ENCODE measurements around the gene UFSP1. TPM values are rescaled to one million over a fixed set of nuclear protein-coding genes. Genes with fewer than 3 reads are reported as not detected.

UFSP1 gene
- total RNA-seq, 6 experiments from 2014 or later, result 1.0 to 3.4 (median 2.1) TPM

DNA sequence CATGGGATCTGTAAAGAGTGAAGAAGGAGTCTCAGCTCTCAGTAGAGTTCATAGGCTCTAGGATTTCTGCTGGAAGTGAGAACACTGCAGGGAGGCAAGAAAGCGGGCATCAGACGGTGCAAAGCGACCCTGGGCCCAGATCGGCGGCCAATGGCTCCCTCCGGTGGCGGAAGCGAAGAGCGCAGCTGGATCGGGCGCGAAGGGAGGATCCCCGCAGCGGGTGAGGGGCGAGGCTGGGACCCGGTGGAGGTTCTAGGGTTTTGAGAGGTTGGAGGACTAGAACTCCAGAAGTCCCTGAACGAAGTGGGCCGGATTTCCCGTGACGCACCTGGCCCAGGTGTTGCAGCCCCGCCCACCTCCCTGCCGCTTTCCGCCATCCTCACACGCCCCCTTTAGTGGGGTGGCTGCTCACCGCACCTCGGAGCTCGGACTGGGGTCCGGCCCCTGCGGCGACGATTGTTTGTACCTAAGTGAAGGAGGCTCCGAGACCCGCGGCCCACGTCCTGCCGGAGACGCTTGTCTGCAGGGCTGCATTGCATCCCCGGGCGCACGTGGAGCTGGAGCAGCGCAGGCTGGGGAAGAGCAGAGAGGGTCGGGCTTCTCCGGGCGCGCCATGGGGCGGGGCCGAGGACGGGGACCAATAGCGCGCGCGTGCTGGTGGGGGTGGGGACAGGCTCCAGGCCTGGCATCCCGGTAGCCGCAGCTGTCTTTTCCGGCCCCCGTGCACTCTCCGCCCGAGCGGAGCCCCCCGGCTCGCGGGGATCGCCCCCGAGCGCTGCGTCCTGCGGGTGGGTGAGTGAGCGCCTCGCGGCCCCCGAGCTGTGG lies 37.3 kb downstream of the UFSP1 start, which contains the start of gene SLC12A9:
TSS of gene SLC12A9 (plus strand) at position 666 of the 825 bp plus-strand sequence. CDS start 1,485 bp downstream, outside the sequence.
- peak; percentile 51 for TF ChIP-seq POLR2A (IDR thresholded peaks at IDR 0.05)
- TF ChIP-seq, protein P1, sequence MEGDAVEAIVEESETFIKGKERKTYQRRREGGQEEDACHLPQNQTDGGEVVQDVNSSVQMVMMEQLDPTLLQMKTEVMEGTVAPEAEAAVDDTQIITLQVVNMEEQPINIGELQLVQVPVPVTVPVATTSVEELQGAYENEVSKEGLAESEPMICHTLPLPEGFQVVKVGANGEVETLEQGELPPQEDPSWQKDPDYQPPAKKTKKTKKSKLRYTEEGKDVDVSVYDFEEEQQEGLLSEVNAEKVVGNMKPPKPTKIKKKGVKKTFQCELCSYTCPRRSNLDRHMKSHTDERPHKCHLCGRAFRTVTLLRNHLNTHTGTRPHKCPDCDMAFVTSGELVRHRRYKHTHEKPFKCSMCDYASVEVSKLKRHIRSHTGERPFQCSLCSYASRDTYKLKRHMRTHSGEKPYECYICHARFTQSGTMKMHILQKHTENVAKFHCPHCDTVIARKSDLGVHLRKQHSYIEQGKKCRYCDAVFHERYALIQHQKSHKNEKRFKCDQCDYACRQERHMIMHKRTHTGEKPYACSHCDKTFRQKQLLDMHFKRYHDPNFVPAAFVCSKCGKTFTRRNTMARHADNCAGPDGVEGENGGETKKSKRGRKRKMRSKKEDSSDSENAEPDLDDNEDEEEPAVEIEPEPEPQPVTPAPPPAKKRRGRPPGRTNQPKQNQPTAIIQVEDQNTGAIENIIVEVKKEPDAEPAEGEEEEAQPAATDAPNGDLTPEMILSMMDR (IDR thresholded peaks at IDR 0.05), result peak; percentile 96 to 97 (median 96)
- Histone ChIP-seq H3K27me3 (no peaks in the 10 kb centered on the region), H3K4me3 (peak within 1 kb of the TSS; percentile 61 to 71 (median 65)), H3K27ac (peak within 1 kb of the TSS in 1 of 3 donors; percentile 14), H3K9me3 (no peaks in the 10 kb centered on the region), H3K36me3 (no peaks in the 10 kb centered on the region), H3K4me1 (peaks cover 0 to 7% (median 0%) of the 10 kb centered on the region in 4 donors)
- ATAC-seq (peak; percentile 98 to 99 (median 99)), DNase-seq (peak; percentile 93 to 95 (median 93))
- intact Hi-C loops (cut with DNase I), result loop anchor here (5.0 to 10.0 kb wide), 2 partner anchors 55 to 137 kb away; no protein-coding TSS in a partner anchor
- 0% methylated on average over 17 of the region's 71 CpGs for WGBS (ENCODE audit: insufficient coverage, low coverage, low lambda C conversion rate, missing lambda C conversion rate)

DNA sequence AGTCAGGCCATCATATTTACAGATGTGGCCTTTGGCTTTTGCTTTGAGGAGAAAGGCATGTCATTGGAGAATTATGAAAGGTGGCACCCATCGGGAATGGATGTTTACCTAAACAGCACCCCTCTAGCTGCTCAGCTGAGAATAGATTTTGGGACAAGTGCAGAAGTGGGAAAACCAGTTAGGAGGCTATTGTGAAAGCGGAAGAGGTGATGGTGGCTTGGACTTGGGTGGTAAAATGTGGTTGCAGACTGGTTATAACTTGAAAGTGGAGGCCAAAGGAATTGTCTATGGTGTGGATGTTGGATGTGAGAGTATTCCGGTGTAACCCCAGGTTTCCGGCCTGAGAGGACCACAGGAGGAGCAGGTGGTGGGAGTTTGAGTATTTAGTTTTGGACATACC lies 42.2 kb downstream of the UFSP1 start:
- Histone ChIP-seq H3K4me3 (no peak overlapping the region), H3K36me3 (no peaks in the 10 kb centered on the region), H3K27ac (no peak overlapping the region), H3K4me1 (peaks cover 0 to 6% (median 0%) of the 10 kb centered on the region in 4 donors), H3K27me3 (no peaks in the 10 kb centered on the region), H3K9me3 (no peaks in the 10 kb centered on the region)
- intact Hi-C loops (cut with DNase I), result no loop called here
- WGBS (ENCODE audit: insufficient coverage, low coverage, low lambda C conversion rate, missing lambda C conversion rate), result 95% methylated on average over 4 of the region's 4 CpGs
- ATAC-seq (no peak), DNase-seq (no peak)
- TF ChIP-seq POLR2A (IDR thresholded peaks at IDR 0.05), result no peak
- TF ChIP-seq, protein P1 (IDR thresholded peaks at IDR 0.05), result no peak

DNA sequence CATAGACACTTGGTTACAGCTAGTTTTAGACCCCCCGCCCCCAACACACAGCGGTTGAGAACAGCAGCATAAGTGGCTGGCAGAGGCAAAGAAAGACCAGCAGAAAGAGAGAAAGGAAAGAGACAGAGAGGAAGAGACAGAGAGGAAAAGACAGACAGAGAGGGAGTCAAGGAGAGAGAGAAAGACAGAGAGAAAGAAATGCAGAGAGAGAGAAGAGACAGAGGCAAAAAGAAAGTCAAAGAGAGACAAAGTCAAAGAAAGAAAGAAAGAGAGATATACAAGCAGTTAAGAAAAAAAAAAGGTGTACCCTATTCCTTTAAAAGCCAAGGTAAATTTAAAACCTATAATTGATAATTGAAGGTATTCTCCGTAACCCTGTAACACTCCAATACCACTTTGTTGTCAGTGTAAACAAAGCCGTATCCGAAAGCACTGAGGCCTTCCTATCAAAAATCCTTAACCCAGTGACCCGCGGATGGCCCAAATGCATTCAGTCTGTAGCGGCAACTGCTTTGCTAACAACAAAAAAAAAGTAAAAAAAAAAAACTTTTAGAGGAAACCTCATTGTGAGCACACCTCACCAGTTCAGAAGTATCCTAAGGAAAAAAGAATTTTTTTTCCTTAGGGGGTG lies 48.9 kb downstream of the UFSP1 start:
- Histone ChIP-seq H3K36me3 (no peaks in the 10 kb centered on the region), H3K27ac (peak overlapping the region in 2 of 3 donors; percentile 13 to 74), H3K27me3 (no peaks in the 10 kb centered on the region), H3K4me3 (no peak overlapping the region), H3K9me3 (no peaks in the 10 kb centered on the region), H3K4me1 (peaks cover 0 to 9% (median 0%) of the 10 kb centered on the region in 4 donors)
- TF ChIP-seq, protein P1 (IDR thresholded peaks at IDR 0.05), result no peak
- DNase-seq (peak in 1 of 3 donors; percentile 31), ATAC-seq (no peak)
- WGBS (ENCODE audit: insufficient coverage, low coverage, low lambda C conversion rate, missing lambda C conversion rate), result 19% methylated on average over 8 of the region's 8 CpGs
- intact Hi-C loops (cut with DNase I), result no loop called here

DNA sequence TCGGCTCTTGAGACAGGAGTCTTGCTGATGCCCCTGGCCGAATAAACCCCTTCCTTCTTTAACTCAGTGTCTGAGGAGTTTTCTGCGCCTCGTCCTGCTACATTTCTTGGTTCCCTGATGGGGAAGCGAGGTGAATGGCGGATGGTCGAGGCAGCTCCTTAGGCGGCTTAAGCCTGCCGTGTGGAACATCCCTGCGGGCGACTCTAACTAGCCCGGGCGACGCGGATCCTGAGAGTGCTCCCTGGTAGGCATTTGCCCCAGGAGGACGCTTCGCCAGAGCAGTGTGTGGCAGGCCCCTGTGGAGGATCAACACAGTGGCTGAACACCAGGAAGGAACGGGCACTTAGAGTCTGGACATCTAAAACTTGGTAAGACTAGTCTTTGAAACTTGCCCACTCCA lies 50.2 kb downstream of the UFSP1 start:
- WGBS (ENCODE audit: insufficient coverage, low coverage, low lambda C conversion rate, missing lambda C conversion rate), result 94% methylated on average over 12 of the region's 18 CpGs
- no peak for ATAC-seq
- peak in 1 of 3 donors; percentile 41 for DNase-seq

More for the DNA sequence above, 50.2 kb downstream of the UFSP1 start:
- Histone ChIP-seq H3K27ac (peak overlapping the region in 2 of 3 donors; percentile 13 to 74), H3K9me3 (no peaks in the 10 kb centered on the region), H3K4me3 (no peak overlapping the region), H3K36me3 (no peaks in the 10 kb centered on the region), H3K4me1 (peaks cover 0 to 16% (median 1%) of the 10 kb centered on the region in 4 donors), H3K27me3 (no peaks in the 10 kb centered on the region)
- TF ChIP-seq POLR2A (IDR thresholded peaks at IDR 0.05), result no peak
- TF ChIP-seq, protein P1 (IDR thresholded peaks at IDR 0.05), result no peak
- intact Hi-C loops (cut with DNase I), result no loop called here

Small RNA genes lying within 50 kb of the gene (microRNA-seq; reads per million reads assigned to microRNA genes)
- gene MIR6875, result 0 to 0.58 reads per million in 2 donors

Small RNA genes lying within 50 kb of the gene (small RNA-seq; reads per million reads assigned to genes)
- gene RN7SL549P (0 reads per million in 2 experiments), gene RPS29P15 (0 reads per million in 2 experiments)

Other genes with a start within 250 kb of the UFSP1 start
- gene TFR2, start 248.2 kb downstream of the UFSP1 start, total RNA-seq, result 100 to 1,000 TPM; 413 to 669 (median 501) TPM
- not detected for gene ACTL6B, start 233.3 kb downstream of the UFSP1 start, total RNA-seq
- 100 to 1,000 TPM in 3 of 6 experiments, 10 to 100 TPM in 3; 75.6 to 133 (median 106) TPM for gene GNB2, start 216.0 kb downstream of the UFSP1 start, total RNA-seq
- gene GIGYF1, start 195.5 kb downstream of the UFSP1 start, total RNA-seq, result 10 to 100 TPM in 4 of 6 experiments, 1 to 10 TPM in 2; 6.6 to 25.1 (median 15.5) TPM
- 10 to 100 TPM; 13.0 to 52.2 (median 29.2) TPM for gene POP7, start 183.6 kb downstream of the UFSP1 start, total RNA-seq
- gene EPO, start 169.2 kb downstream of the UFSP1 start, total RNA-seq, result 10 to 100 TPM in 3 of 6 experiments, 1 to 10 TPM in 1, under 1 TPM in 2; 0.20 to 84.5 (median 12.7) TPM
- under 1 TPM in 2 of 6 experiments, not detected in 4; 0.02 to 0.31 TPM for gene ZAN, start 156.1 kb downstream of the UFSP1 start, total RNA-seq
- gene EPHB4, start 62.2 kb downstream of the UFSP1 start, total RNA-seq, result 10 to 100 TPM; 23.9 to 43.7 (median 36.8) TPM
- gene SLC12A9, start 37.0 kb downstream of the UFSP1 start, total RNA-seq, result 10 to 100 TPM in 2 of 6 experiments, 1 to 10 TPM in 4; 7.1 to 10.6 (median 9.2) TPM
- 10 to 100 TPM; 21.4 to 58.6 (median 43.2) TPM for gene TRIP6, start 22.3 kb downstream of the UFSP1 start, total RNA-seq
- gene SRRT, start 14.6 kb downstream of the UFSP1 start, total RNA-seq, result 10 to 100 TPM; 22.4 to 65.7 (median 49.1) TPM
- 1 to 10 TPM in 5 of 6 experiments, under 1 TPM in 1; 0.59 to 6.0 (median 3.0) TPM for gene ACHE, start 6.2 kb upstream of the UFSP1 start, total RNA-seq
- 10 to 100 TPM in 3 of 6 experiments, 1 to 10 TPM in 3; 3.2 to 12.8 (median 8.9) TPM for gene MUC3A, start 59.8 kb upstream of the UFSP1 start, total RNA-seq
- not detected for gene MUC12, start 79.8 kb upstream of the UFSP1 start, total RNA-seq
- not detected for gene MUC17, start 130.4 kb upstream of the UFSP1 start, total RNA-seq
- 10 to 100 TPM in 5 of 6 experiments, 1 to 10 TPM in 1; 9.2 to 19.7 (median 17.6) TPM for gene TRIM56, start 195.8 kb upstream of the UFSP1 start, total RNA-seq
- 100 to 1,000 TPM in 3 of 6 experiments, 10 to 100 TPM in 2, 1 to 10 TPM in 1; 5.4 to 497 (median 98.6) TPM for gene SERPINE1, start 237.4 kb upstream of the UFSP1 start, total RNA-seq